ENCODE results near the gene MRPS15.

The MRPS15 gene

GRCh38 chr1:36456391-36456928 lies 7.7 kb downstream of the MRPS15 start:
- no peak for DNase-seq

- no peak for DNase-seq
Measured at GRCh38 chr1:36455386-36455785, 8.8 kb downstream of the MRPS15 start.

DNA sequence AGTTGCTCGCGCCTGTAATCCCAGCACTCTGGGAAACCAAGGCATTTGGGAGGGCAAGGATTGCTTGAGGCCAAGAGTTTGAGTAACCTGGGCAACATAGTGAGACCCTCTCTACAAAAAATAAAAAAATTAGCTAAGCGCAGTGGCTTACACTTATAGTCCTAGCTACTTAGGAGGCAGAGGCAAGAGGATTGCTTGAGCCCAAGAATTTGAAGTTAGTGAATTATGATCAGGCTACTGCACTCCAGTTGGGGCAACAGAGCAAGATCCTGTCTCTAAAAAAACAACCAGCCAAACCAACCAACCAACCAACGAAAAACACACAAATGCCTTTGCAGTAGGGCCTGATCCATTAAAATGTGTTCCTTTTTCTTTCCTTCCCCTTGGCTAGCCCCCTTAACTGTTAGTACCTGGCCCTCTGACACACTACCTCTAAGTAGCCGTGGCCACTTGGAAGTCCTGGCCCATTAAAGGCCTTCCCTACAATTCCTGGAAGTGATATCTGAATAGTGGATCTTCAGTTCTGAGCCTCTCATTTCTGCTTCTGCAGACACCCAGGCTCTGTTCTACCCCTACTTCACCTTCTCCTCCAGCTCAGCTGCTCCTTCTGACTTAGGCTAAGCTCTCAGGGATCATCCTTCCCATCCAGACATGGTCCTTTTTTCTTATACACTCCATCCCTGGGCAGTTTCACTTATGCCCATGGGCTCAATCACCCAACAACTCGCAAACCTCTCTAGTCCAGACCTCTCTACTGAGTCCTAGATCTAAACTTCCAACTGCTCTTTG lies 10.4 kb downstream of the MRPS15 start:
- no peak for DNase-seq

DNA sequence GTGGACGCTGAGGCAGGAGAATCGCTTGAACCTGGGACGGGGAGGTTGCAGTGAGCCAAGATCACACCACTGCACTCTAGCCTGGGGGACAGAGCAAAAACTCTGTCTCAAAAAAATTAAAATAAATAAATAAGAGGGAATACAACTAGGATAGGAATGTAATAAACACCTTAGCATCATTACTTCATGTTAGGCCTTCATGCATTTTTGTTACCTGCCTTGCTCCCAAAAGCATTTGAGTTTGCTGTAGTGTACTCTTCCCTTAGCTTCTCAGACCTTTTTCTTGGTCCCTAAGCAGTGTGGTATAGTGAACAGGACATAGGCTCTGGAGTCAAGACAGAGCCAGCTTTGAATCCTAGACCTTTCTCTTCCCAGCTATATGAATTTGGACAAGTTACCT lies 11.1 kb downstream of the MRPS15 start:
- DNase-seq: no peak

- no peak for DNase-seq
Measured at GRCh38 chr1:36450919-36451305, 13.3 kb downstream of the MRPS15 start.

GRCh38 chr1:36450270-36450918 lies 13.8 kb downstream of the MRPS15 start, which contains the start of gene OSCP1:
Gene OSCP1, minus strand, starts transcription at chr1:36450451. Its CDS starts 82 bp downstream, at chr1:36450369.
- peak; percentile 97 for DNase-seq

GRCh38 chr1:36448530-36449056 lies 15.6 kb downstream of the MRPS15 start:
- DNase-seq: no peak

GRCh38 chr1:36447450-36447849 lies 16.7 kb downstream of the MRPS15 start:
- no peak for DNase-seq

GRCh38 chr1:36446746-36447145 lies 17.4 kb downstream of the MRPS15 start:
- no peak for DNase-seq

- peak; percentile 6 for DNase-seq
Measured at GRCh38 chr1:36446271-36446670, 17.9 kb downstream of the MRPS15 start.

DNA sequence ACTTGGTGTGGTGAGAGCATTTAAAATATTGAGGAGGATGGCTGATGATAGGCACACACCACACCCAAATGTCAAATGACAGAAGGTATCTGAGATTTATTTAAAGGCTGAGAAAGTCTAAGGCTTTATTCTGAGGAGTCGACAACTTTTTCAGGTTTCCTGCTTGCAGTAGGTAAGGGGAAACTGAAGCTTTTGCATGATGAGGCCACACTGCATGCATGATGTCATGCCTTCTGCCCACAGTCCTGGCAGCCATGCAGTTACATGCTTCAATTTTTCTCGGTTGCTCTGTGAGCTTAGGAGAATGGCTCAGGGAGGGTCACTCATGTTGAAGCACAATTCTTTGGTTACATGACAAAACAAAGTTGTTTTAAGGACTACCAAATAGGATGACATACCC lies 20.9 kb downstream of the MRPS15 start:
- no peak for DNase-seq

- DNase-seq: no peak
Measured at GRCh38 chr1:36442337-36442736, 21.8 kb downstream of the MRPS15 start.

- no peak for DNase-seq
Measured at GRCh38 chr1:36440646-36441045, 23.5 kb downstream of the MRPS15 start.

- no peak for DNase-seq
Measured at GRCh38 chr1:36440044-36440443, 24.1 kb downstream of the MRPS15 start.

GRCh38 chr1:36438715-36439114 lies 25.5 kb downstream of the MRPS15 start:
- no peak for DNase-seq

- DNase-seq: no peak
Measured at GRCh38 chr1:36436821-36437220, 27.4 kb downstream of the MRPS15 start.

- no peak for DNase-seq
Measured at GRCh38 chr1:36433102-36433501, 31.1 kb downstream of the MRPS15 start.

DNA sequence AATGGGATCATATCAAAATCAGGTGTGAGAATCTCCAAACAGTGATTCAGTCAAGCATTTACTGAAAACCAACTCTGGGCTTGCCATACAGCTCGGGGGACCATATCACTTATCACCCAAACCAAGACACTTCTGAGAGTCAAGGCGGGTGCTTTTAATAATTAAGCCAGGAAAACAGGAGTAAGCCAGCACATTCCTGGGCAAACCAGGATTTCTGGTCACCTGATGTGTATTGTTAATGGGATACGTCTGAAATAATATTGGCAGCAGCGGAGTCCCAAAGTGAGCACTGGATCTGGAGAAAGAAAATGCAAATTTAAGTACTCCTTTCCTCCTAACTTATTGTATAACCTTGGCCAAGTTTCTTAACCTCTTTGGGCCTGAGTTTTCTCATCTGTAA lies 31.6 kb downstream of the MRPS15 start:
- DNase-seq: no peak

DNA sequence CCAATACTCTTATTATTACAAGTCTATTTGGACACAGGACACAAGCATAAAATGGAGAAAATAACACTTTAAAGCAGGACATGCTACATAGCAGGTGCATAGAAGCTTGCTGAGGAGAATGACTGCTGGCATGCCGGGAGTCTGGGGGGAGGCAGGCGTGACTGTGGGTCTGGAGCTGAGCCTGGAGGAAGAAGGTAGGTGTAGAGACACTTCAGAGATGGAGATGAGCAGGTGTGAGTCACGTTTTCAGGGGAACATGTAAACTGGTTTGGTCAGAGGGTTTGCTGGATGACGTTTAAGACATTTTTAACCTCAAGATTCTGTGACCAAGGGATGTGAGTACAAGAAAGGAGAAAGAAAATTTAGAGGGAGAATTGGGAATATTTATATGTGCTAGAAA lies 38.4 kb downstream of the MRPS15 start:
- DNase-seq: no peak

DNA sequence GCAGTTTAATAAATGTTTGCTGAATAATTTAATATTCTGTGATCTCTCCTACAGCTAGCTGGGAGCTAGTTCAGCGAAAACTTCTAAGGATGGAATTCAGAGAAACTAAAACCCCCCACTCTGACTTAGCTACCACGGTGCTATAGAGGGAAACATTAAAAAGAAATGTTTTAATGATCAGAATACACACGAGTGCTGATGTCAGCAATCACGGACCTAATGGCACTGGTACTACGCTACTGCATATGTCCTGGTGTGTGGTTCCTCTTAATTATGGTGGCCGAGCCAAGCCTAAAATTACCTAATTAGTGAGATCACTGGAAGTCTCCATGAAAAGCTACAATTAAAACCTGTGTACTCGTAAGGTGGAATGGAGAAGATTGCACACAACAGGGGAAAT lies 42.5 kb downstream of the MRPS15 start:
- no peak for DNase-seq

- peak; percentile 74 for DNase-seq
Measured at GRCh38 chr1:36420836-36421317, 43.3 kb downstream of the MRPS15 start.

- no peak for DNase-seq
Measured at GRCh38 chr1:36420409-36420808, 43.8 kb downstream of the MRPS15 start.

DNA sequence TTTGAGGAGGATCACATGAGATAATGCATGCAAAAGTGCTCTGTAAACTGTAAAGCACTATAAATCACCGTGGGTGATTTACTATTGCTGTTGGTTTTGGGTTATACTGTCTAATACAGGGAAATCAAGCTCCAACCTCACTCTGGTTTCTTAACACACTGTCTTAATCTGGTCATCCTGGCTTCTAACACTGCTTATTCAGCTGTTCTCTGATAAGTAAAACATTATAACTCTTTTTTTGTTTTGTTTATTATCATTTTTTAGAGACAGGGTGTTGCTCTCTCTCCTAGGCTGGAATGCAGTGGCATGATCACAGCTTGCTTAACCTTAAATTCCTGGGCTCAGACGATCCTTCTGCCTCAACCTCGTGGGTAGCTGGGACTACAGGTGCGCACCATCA lies 44.6 kb downstream of the MRPS15 start:
- no peak for DNase-seq

DNA sequence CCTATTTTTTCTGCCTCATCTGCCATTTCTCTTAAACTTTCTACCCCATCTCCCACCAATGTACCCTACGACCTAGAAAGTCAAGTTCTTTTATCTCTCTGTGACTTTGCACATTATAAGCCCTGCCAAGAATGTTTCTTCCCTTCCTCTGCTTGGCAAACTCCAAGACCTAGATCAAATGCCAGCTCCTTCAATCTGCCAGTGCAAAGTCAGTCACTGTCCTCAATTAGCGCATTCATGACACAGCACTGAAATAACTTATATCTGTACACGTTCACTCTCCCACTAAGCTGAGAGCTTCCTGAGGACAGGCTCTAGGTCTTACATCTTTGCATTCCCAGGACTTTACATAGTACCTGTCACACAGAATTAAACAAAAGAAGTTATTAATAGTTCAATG lies 45.0 kb downstream of the MRPS15 start:
- no peak for DNase-seq

Data from HCEC 1CT (cell line).